Measurements from ENCODE around the gene SPAG7.

GRCh38 chr17:4948931-4949320 lies 18.7 kb downstream of the SPAG7 start:
- TF ChIP-seq CTCF (IDR thresholded peaks at IDR 0.05; ENCODE audit: low read depth, low read length, poor library complexity, severe bottlenecking) (no peak), EZH2phosphoT487 (IDR thresholded peaks at IDR 0.05; ENCODE audit: borderline replicate concordance, low read length) (no peak)
